Measurements from ENCODE around the gene MAMDC4.

- no peak for TF ChIP-seq POLR2A (IDR thresholded peaks at IDR 0.05)
- no peak for TF ChIP-seq CTCF (IDR thresholded peaks at IDR 0.05)
Observed at GRCh38 chr9:136838314-136839228, 13.6 kb upstream of the MAMDC4 start.
